Endodermal cell (in vitro differentiated cells): Measurements from ENCODE around the gene VTI1A. TPM values are rescaled to one million over a fixed set of nuclear protein-coding genes. Genes with fewer than 3 reads are reported as not detected.

Experiments used
- DNase-seq: peaks from one replicate; pipeline ENCODE4 v3.0.0-alpha.2; 2017
- H3K27ac ChIP-seq: 2 replicates; pipeline ENCODE4 v1.5.1; 2013; ENCODE audit warnings: mild to moderate bottlenecking, low read depth, low read length, moderate library complexity
- H3K27me3 ChIP-seq: 2 replicates; pipeline ENCODE4 v1.6.1; 2013; ENCODE audit warnings: mild to moderate bottlenecking, low read length, moderate library complexity; ENCODE audit not compliant: insufficient read depth, control insufficient read depth, poor library complexity, severe bottlenecking
- H3K36me3 ChIP-seq: 2 replicates; pipeline ENCODE4 v1.7.0; 2013; ENCODE audit warnings: mild to moderate bottlenecking, low read length, moderate library complexity; ENCODE audit not compliant: control insufficient read depth, insufficient read depth
- H3K4me1 ChIP-seq: one replicate; pipeline ENCODE4 v1.7.0; 2013; ENCODE audit warnings: low read length; ENCODE audit not compliant: control insufficient read depth, insufficient read depth
- H3K4me3 ChIP-seq: 2 replicates; pipeline ENCODE4 v1.5.1; 2013; ENCODE audit warnings: mild to moderate bottlenecking, low read length, moderate library complexity
- H3K9ac ChIP-seq: 2 replicates; pipeline ENCODE4 v1.6.1; 2013; ENCODE audit warnings: mild to moderate bottlenecking, low read length, moderate library complexity; ENCODE audit not compliant: poor library complexity, severe bottlenecking; ENCODE audit errors: extremely low read depth
- H3K9me3 ChIP-seq: 2 replicates; pipeline ENCODE4 v1.6.1; 2013; ENCODE audit warnings: mild to moderate bottlenecking, low read length, moderate library complexity; ENCODE audit not compliant: control insufficient read depth
- H3K27ac Mint-ChIP-seq: 2 replicates; pipeline ENCODE4 v1.8.0; 2020; ENCODE audit warnings: mixed read lengths
- H3K27me3 Mint-ChIP-seq: 2 replicates; pipeline ENCODE4 v1.8.0; 2021; ENCODE audit warnings: mild to moderate bottlenecking, mixed read lengths; ENCODE audit not compliant: insufficient read depth
- H3K36me3 Mint-ChIP-seq: 2 replicates; pipeline ENCODE4 v1.8.0; 2020; ENCODE audit warnings: low read depth, mixed read lengths
- H3K4me1 Mint-ChIP-seq: 2 replicates; pipeline ENCODE4 v1.8.0; 2020; ENCODE audit warnings: mixed read lengths
- H3K4me3 Mint-ChIP-seq: 2 replicates; pipeline ENCODE4 v1.8.0; 2020; ENCODE audit warnings: mild to moderate bottlenecking, moderate library complexity, mixed read lengths
- H3K9me3 Mint-ChIP-seq: 2 replicates; pipeline ENCODE4 v1.8.0; 2020; ENCODE audit warnings: mild to moderate bottlenecking, mixed read lengths
- CTCF ChIP-seq: fragments of 200-600 bp; sonication (generic); conservative IDR thresholded peaks from 2 replicates; pipeline ENCODE4 v1.5.0; 2021; ENCODE audit warnings: antibody characterized with exemption, mild to moderate bottlenecking
- WGBS, 2 experiments: methylation state at CpG; one replicate each; pipeline versions ENCODE4 v1.1.5 to v1.1.7; 2013; ENCODE audit warnings: missing lambda C conversion rate in 2 of 2, mixed read lengths in 1 of 2; ENCODE audit not compliant: insufficient coverage in 1 of 2, insufficient read length in 1 of 2; 5-methylcytosine and 5-hydroxymethylcytosine counted together
- total RNA-seq, 2 donors: library from RNA; stranded (reverse); fragmentation: NEBNext Ultra II Directional in 1 of 2; extraction: Animal tissue kit (Norgen Biotek cat#: 25700) in 1 of 2; gene quantifications; 2 replicates in 1 of 2; 3 replicates in 1 of 2; pipeline ENCODE4 v1.2.1, GENCODE V29; 2021

VTI1A gene
- total RNA-seq, 2 donors from 2014 or later = 27.0 to 29.9 TPM

- Histone ChIP-seq H3K27ac (no peak overlapping the region), H3K9me3 (no peaks in the 10 kb centered on the region), H3K4me1 (no peaks in the 10 kb centered on the region), H3K4me3 (no peak overlapping the region), H3K9ac (no peak overlapping the region), H3K27me3 (no peaks in the 10 kb centered on the region), H3K36me3 (no peaks in the 10 kb centered on the region)
- no peaks in the 10 kb centered on the region for H3K9me3 Mint-ChIP-seq
- no peaks in the 10 kb centered on the region for H3K27me3 Mint-ChIP-seq
- no peak overlapping the region for H3K4me3 Mint-ChIP-seq
- WGBS, 2 experiments = 94 to 100% methylated on average over 1 to 3 of the region's 3 CpGs
- no peak for DNase-seq
- no peak overlapping the region for H3K27ac Mint-ChIP-seq
- TF ChIP-seq CTCF = no peak
- H3K36me3 Mint-ChIP-seq = no peaks in the 10 kb centered on the region
- peaks cover 10% of the 10 kb centered on the region for H3K4me1 Mint-ChIP-seq
Measured at GRCh38 chr10:112640638-112641037, 193.6 kb downstream of the VTI1A start.

- TF ChIP-seq CTCF = no peak
- H3K27ac Mint-ChIP-seq = no peak overlapping the region
- H3K9me3 ChIP-seq = no peaks in the 10 kb centered on the region
Measured at GRCh38 chr10:112643600-112644264, 196.7 kb downstream of the VTI1A start.

GRCh38 chr10:112644265-112644645 lies 197.2 kb downstream of the VTI1A start:
- WGBS, 2 experiments = 88 to 100% methylated on average over 1 to 2 of the region's 2 CpGs
- DNase-seq = no peak
- H3K9me3 ChIP-seq = no peaks in the 10 kb centered on the region
- H3K27me3 ChIP-seq = no peaks in the 10 kb centered on the region
- H3K4me3 ChIP-seq = no peak overlapping the region
- Mint-ChIP-seq H3K4me1 (peaks cover 4% of the 10 kb centered on the region), H3K9me3 (no peaks in the 10 kb centered on the region), H3K27me3 (no peaks in the 10 kb centered on the region), H3K4me3 (no peak overlapping the region), H3K36me3 (no peaks in the 10 kb centered on the region), H3K27ac (no peak overlapping the region)
- H3K4me1 ChIP-seq = no peaks in the 10 kb centered on the region
- no peaks in the 10 kb centered on the region for H3K36me3 ChIP-seq
- no peak for TF ChIP-seq CTCF
- no peak overlapping the region for H3K27ac ChIP-seq
- no peak overlapping the region for H3K9ac ChIP-seq

More at GRCh38 chr10:112643600-112644264, 196.7 kb downstream of the VTI1A start:
- Histone ChIP-seq H3K36me3 (no peaks in the 10 kb centered on the region), H3K27ac (no peak overlapping the region), H3K9ac (no peak overlapping the region), H3K4me3 (no peak overlapping the region), H3K4me1 (no peaks in the 10 kb centered on the region), H3K27me3 (no peaks in the 10 kb centered on the region)
- no peaks in the 10 kb centered on the region for H3K9me3 Mint-ChIP-seq
- no peak for DNase-seq
- no peaks in the 10 kb centered on the region for H3K27me3 Mint-ChIP-seq
- no peaks in the 10 kb centered on the region for H3K36me3 Mint-ChIP-seq
- WGBS, 2 experiments = 85 to 98% methylated on average over 6 to 7 of the region's 7 CpGs
- peaks cover 3% of the 10 kb centered on the region for H3K4me1 Mint-ChIP-seq
- H3K4me3 Mint-ChIP-seq = no peak overlapping the region
